Measurements from ENCODE around the gene RPS19BP1. TPM values are rescaled to one million over a fixed set of nuclear protein-coding genes. Genes with fewer than 3 reads are reported as not detected.

The RPS19BP1 gene
- total and polyA plus RNA-seq, 8 donors: 25.9 to 117 (median 36.7) TPM

DNA sequence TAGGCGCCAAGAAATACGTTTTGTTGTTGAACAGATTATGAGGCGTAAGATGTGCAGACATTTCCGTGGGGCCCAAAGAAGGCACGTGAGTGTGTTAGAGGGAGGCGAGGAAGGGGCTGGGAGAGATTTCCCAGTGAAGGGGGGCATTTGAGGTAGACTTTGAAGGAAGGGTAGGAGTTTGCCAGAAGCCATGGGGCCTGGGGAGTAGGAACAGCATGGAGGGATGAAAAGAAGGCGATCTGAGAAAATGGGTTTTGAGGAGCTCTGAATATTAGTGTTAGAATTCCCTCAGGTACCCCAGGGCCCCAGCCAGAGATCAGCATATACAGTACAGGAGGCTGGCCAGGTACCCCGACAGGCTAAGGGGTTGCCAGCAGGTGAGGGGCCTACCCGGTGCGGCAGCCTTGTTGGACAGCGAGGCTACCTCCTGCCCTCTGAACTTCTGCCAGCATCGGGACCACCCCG, 30.9 kb downstream of the RPS19BP1 start:
- intact Hi-C loops (cut with DNase I): no loop called here
- Histone ChIP-seq H3K36me3 (peaks cover 0 to 23% (median 10%) of the 10 kb centered on the region in 3 donors), H3K27ac (peak overlapping the region; percentile 81 to 92 (median 90)), H3K4me1 (peaks cover 8 to 20% (median 9%) of the 10 kb centered on the region in 3 donors), H3K27me3 (no peaks in the 10 kb centered on the region), H3K9me3 (no peaks in the 10 kb centered on the region), H3K4me3 (peak overlapping the region; percentile 83 to 98 (median 96))
- no peak for DNase-seq
- ATAC-seq: peak in 2 of 4 donors; percentile 5 to 22
- FAIRE-seq: no peak
- TF ChIP-seq, protein P1, sequence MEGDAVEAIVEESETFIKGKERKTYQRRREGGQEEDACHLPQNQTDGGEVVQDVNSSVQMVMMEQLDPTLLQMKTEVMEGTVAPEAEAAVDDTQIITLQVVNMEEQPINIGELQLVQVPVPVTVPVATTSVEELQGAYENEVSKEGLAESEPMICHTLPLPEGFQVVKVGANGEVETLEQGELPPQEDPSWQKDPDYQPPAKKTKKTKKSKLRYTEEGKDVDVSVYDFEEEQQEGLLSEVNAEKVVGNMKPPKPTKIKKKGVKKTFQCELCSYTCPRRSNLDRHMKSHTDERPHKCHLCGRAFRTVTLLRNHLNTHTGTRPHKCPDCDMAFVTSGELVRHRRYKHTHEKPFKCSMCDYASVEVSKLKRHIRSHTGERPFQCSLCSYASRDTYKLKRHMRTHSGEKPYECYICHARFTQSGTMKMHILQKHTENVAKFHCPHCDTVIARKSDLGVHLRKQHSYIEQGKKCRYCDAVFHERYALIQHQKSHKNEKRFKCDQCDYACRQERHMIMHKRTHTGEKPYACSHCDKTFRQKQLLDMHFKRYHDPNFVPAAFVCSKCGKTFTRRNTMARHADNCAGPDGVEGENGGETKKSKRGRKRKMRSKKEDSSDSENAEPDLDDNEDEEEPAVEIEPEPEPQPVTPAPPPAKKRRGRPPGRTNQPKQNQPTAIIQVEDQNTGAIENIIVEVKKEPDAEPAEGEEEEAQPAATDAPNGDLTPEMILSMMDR (IDR thresholded peaks at IDR 0.05): no peak
- 14 to 16% methylated on average over 13 of the region's 13 CpGs for WGBS, 2 donors

DNA sequence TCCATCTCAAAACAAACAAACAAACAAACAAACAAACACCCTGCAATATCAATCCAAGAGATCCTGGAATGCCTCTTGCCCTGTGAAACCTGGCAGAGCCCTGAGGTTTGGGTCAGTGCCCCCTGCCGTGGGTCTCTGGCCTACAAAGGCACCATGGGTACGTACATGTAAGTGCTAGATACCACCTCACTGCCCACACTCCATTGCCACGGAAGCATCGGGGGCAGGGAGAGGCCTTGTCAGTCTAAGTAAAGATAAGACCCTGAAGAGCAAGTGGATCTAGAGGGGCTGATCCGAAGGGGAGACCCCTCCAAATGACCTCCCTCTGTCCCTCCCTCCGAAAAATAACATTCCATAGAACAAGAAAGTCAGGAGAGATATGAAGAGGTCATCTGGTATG, 32.4 kb downstream of the RPS19BP1 start:
- DNase-seq (peak in 1 of 6 donors; percentile 42), FAIRE-seq (no peak), ATAC-seq (no peak)
- WGBS, 2 donors: 79 to 82% methylated on average over 6 of the region's 6 CpGs
- no peaks in the 10 kb centered on the region for H3K27me3 ChIP-seq
- H3K4me1 ChIP-seq: peaks cover 8 to 20% (median 9%) of the 10 kb centered on the region in 3 donors
- H3K36me3 ChIP-seq: peaks cover 0 to 13% (median 6%) of the 10 kb centered on the region in 3 donors
- H3K9me3 ChIP-seq: no peaks in the 10 kb centered on the region
- intact Hi-C loops (cut with DNase I): no loop called here
- no peak overlapping the region for H3K27ac ChIP-seq
- TF ChIP-seq, protein P1 (IDR thresholded peaks at IDR 0.05): no peak
- H3K4me3 ChIP-seq: no peak overlapping the region

DNA sequence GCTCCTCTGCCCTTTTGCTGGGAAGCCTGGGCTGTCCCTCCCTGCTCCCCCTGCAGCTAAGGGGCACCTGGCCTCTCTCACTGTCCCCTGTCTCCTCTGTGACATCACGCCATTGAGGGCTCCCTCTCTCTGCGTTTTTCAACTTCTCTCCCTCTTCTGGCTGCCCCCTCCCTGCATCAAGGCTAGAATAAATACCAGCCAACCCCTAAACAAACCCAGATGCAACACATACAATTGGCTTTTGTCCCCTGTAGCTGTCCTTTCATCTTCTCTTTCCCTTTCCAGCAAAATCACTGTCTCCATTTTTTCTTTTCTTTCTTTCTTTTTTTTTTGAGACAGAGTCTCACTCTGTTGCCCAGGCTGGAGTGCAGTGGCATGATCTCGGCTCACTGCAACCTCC, 33.7 kb downstream of the RPS19BP1 start:
- Histone ChIP-seq H3K4me1 (peaks cover 8 to 18% (median 9%) of the 10 kb centered on the region in 3 donors), H3K27me3 (no peaks in the 10 kb centered on the region), H3K9me3 (no peaks in the 10 kb centered on the region), H3K36me3 (peaks cover 0 to under 1% (median 0%) of the 10 kb centered on the region in 3 donors), H3K4me3 (no peak overlapping the region), H3K27ac (no peak overlapping the region)
- peak in 1 of 6 donors; percentile 22 for DNase-seq
- intact Hi-C loops (cut with DNase I): no loop called here
- no peak for FAIRE-seq
- no peak for ATAC-seq
- WGBS, 2 donors: 56 to 64% methylated on average over 3 of the region's 3 CpGs
- TF ChIP-seq, protein P1 (IDR thresholded peaks at IDR 0.05): no peak

DNA sequence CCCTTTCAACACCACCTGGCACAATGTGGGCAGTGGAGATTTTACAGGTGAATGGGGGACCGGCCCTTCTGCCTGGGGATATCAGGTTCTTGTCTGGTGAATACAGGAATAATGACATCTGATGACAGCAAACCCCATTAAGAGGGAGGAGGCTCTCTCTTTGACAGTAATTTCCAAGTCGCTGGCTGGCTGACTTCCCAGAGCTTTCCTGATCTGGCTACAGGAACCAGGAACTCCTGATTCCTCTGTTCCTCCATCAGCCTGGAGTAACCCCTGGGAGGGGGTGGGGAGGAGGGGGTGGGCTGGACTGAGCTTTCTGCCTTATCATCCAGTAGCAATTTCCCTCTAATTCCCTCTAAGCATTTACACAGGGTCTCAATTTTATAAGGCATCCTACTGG, 34.2 kb downstream of the RPS19BP1 start:
- Histone ChIP-seq H3K4me3 (no peak overlapping the region), H3K36me3 (no peaks in the 10 kb centered on the region), H3K27ac (no peak overlapping the region), H3K27me3 (no peaks in the 10 kb centered on the region), H3K4me1 (peaks cover 4 to 14% (median 5%) of the 10 kb centered on the region in 3 donors), H3K9me3 (no peaks in the 10 kb centered on the region)
- ATAC-seq: no peak
- intact Hi-C loops (cut with DNase I): no loop called here
- TF ChIP-seq, protein P1 (IDR thresholded peaks at IDR 0.05): no peak
- peak in 1 of 6 donors; percentile 14 for DNase-seq
- WGBS, 2 donors: 42 to 54% methylated on average over 2 of the region's 2 CpGs
- no peak for FAIRE-seq

DNA sequence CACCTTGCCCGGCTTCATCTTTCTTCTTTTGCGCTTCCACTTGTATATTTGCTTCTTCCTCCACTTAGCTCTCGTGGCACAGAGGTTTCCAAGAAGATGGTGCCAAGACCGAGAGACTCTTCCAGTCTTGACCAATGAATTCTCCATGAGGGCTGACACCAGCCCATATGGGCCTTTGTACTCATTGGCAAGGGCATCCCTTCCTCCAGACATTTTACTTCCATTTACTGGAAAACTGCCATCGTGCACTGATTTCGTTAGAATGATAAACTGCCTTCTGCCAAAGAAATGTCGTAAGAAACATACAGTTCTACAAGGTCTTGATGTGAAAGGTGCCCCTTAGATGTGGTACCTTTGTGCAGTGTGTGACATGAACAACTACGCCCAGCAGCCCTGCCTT, 35.1 kb downstream of the RPS19BP1 start:
- Histone ChIP-seq H3K27me3 (no peaks in the 10 kb centered on the region), H3K9me3 (no peaks in the 10 kb centered on the region), H3K27ac (no peak overlapping the region), H3K4me3 (no peak overlapping the region), H3K4me1 (peaks cover 0 to 10% (median 0%) of the 10 kb centered on the region in 3 donors), H3K36me3 (no peaks in the 10 kb centered on the region)
- DNase-seq: peak in 1 of 6 donors; percentile 1
- TF ChIP-seq, protein P1 (IDR thresholded peaks at IDR 0.05): no peak
- WGBS, 2 donors: 84 to 86% methylated on average over 8 of the region's 8 CpGs
- no peak for FAIRE-seq
- intact Hi-C loops (cut with DNase I): no loop called here
- no peak for ATAC-seq
